HG02571 (cell line): Measurements from ENCODE around the gene MTO1.
"Not testable (repeated sequence)": the region's sequence is repeated elsewhere in the genome, so short reads cannot be mapped to it uniquely, and the experiment has no call there.

Experiments
- ATAC-seq: cut with Tn5 transposase; IDR thresholded peaks from one replicate; pipeline ENCODE4 v1.9.1; 2021; ENCODE audit warnings: mild to moderate bottlenecking, moderate library complexity; ENCODE audit not compliant: unreplicated experiment

MTO1 gene

GRCh38 chr6:73525546-73526330, 64.2 kb downstream of the MTO1 start:
- no peak for ATAC-seq

- no peak for ATAC-seq
Measured at GRCh38 chr6:73528897-73529296, 67.4 kb downstream of the MTO1 start.

- ATAC-seq = no peak
Measured at GRCh38 chr6:73532293-73532692, 70.8 kb downstream of the MTO1 start.

- ATAC-seq = no peak
Measured at GRCh38 chr6:73534628-73535027, 73.1 kb downstream of the MTO1 start.

- ATAC-seq = no peak
Measured at GRCh38 chr6:73537677-73538076, 76.1 kb downstream of the MTO1 start.

GRCh38 chr6:73538116-73538779, 76.7 kb downstream of the MTO1 start:
- no peak for ATAC-seq

GRCh38 chr6:73542481-73542880, 80.9 kb downstream of the MTO1 start:
- ATAC-seq = not testable (repeated sequence)

- no peak for ATAC-seq
Measured at GRCh38 chr6:73542891-73543290, 81.4 kb downstream of the MTO1 start.

- ATAC-seq = no peak
Measured at GRCh38 chr6:73547036-73547435, 85.5 kb downstream of the MTO1 start.

GRCh38 chr6:73548458-73549446, 87.2 kb downstream of the MTO1 start:
- no peak for ATAC-seq

GRCh38 chr6:73551115-73551514, 89.6 kb downstream of the MTO1 start:
- ATAC-seq = not testable (repeated sequence)

- not testable (repeated sequence) for ATAC-seq
Measured at GRCh38 chr6:73555380-73555949, 93.9 kb downstream of the MTO1 start.

- no peak for ATAC-seq
Measured at GRCh38 chr6:73556836-73557235, 95.3 kb downstream of the MTO1 start.
